Measurements from ENCODE around the gene PNPLA7.

- TF ChIP-seq CTCF (IDR thresholded peaks at IDR 0.05; ENCODE audit: low read depth, low read length, missing input control) (no peak), ATF3 (IDR thresholded peaks at IDR 0.05) (no peak), MAX (IDR thresholded peaks at IDR 0.05) (no peak)
These were observed 48.7 kb downstream of the PNPLA7 start for GRCh38 chr9:137501457-137501856.
